Adrenal gland (tissue), 5 donors: ENCODE data around the gene RPS6KB1.

Experiments
- CTCF ChIP-seq, 6 experiments: fragments of 450-650 bp in 4 of 6; fragments of 200-600 bp in 2 of 6; sonication (generic) in 1 of 6; IDR thresholded peaks; 1 replicate in 5 of 6; 2 replicates in 1 of 6; pipeline versions ENCODE4 v1.5.1 to v1.8.0; 2016 to 2021; ENCODE audit warnings: antibody characterized with exemption in 6 of 6, mild to moderate bottlenecking in 2 of 6, moderate library complexity in 1 of 6
- POLR2A ChIP-seq, 2 donors: fragments of 450-650 bp; IDR thresholded peaks; one replicate each; pipeline ENCODE4 v1.6.1; 2017; ENCODE audit warnings: antibody characterized with exemption in 2 of 2, mild to moderate bottlenecking in 2 of 2, moderate library complexity in 1 of 2
- donor health status: DM: no; HTN: no; CAD: no.

- TF ChIP-seq POLR2A (IDR thresholded peaks at IDR 0.05), result no peak
- no peak for TF ChIP-seq CTCF (IDR thresholded peaks at IDR 0.05)
Observed at GRCh38 chr17:59897090-59897489, 4.2 kb downstream of the RPS6KB1 start.
